ENCODE measurements around the gene ACAA1. TPM values are rescaled to one million over a fixed set of nuclear protein-coding genes. Genes with fewer than 3 reads are reported as not detected.

ACAA1 gene
- 39.7 to 50.2 TPM (median 46.9 TPM) in 5 replicates for total RNA-seq (2022; extraction: Qiagen RNA extraction; ENCODE audit: low read depth)

GRCh38 chr3:38136777-38137614, at the start of gene ACAA1:
TSS of gene ACAA1 (minus strand) at chr3:38137127. CDS start at chr3:38137035, 92 bp downstream.

GRCh38 chr3:38164952-38165721, 28.2 kb upstream of the ACAA1 start, which contains the start of gene OXSR1:
TSS of gene OXSR1 (plus strand) at chr3:38165537. CDS start at chr3:38165877, 340 bp downstream.

DNA sequence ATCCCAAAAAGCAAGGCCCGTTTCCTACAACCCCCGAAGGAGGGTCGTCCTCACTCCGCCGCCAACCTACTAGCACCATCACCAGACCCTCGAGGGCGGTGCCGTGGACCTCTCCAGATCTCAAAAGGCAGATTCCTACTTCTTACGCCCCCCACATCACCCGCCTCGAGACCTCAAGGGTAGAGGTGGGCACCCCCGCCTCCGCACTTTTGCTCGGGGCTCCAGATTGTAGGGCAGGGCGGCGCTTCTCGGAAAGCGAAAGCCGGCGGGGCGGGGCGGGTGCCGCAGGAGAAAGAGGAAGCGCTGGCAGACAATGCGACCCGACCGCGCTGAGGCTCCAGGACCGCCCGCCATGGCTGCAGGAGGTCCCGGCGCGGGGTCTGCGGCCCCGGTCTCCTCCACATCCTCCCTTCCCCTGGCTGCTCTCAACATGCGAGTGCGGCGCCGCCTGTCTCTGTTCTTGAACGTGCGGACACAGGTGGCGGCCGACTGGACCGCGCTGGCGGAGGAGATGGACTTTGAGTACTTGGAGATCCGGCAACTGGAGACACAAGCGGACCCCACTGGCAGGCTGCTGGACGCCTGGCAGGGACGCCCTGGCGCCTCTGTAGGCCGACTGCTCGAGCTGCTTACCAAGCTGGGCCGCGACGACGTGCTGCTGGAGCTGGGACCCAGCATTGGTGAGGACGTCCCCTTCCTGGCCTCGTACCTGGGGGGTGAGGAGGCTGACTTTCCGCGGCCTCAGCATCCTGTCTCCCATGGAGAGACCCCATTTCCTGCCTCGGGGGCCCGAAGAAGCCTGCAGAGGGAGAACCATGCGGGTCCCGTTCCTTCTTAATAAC, 1.6 kb upstream of the ACAA1 start, which contains the start of gene MYD88:
MYD88 (plus strand) TSS at position 313 of the 842 bp plus-strand sequence; CDS start at position 353, 40 bp downstream.

Other genes with a start within 250 kb of the ACAA1 start
- 0.07 to 0.35 TPM (median 0.30 TPM) in 3 of 5 replicates, not detected in the others for gene VILL, start 146.3 kb downstream of the ACAA1 start, total RNA-seq (2022; extraction: Qiagen RNA extraction; ENCODE audit: low read depth)
- 3.5 to 5.1 TPM (median 4.0 TPM) in 5 replicates for gene PLCD1, start 107.5 kb downstream of the ACAA1 start, total RNA-seq (2022; extraction: Qiagen RNA extraction; ENCODE audit: low read depth)
- 0.06 TPM in 1 of 5 replicates, not detected in the others for gene DLEC1, start 97.9 kb downstream of the ACAA1 start, total RNA-seq (2022; extraction: Qiagen RNA extraction; ENCODE audit: low read depth)
- 22.8 to 26.1 TPM (median 24.8 TPM) in 5 replicates for gene MYD88, start 1.5 kb upstream of the ACAA1 start, total RNA-seq (2022; extraction: Qiagen RNA extraction; ENCODE audit: low read depth)
- gene OXSR1, start 28.4 kb upstream of the ACAA1 start, total RNA-seq (2022; extraction: Qiagen RNA extraction; ENCODE audit: low read depth): 27.0 to 38.5 TPM (median 36.3 TPM) in 5 replicates
- gene SLC22A13, start 128.7 kb upstream of the ACAA1 start, total RNA-seq (2022; extraction: Qiagen RNA extraction; ENCODE audit: low read depth): 0.07 to 0.10 TPM in 2 of 5 replicates, not detected in the others
- gene SLC22A14, start 145.2 kb upstream of the ACAA1 start, total RNA-seq (2022; extraction: Qiagen RNA extraction; ENCODE audit: low read depth): not detected in 5 replicates
- gene XYLB, start 209.7 kb upstream of the ACAA1 start, total RNA-seq (2022; extraction: Qiagen RNA extraction; ENCODE audit: low read depth): 3.6 to 4.0 TPM (median 3.8 TPM) in 5 replicates